ENCODE data around the gene INSIG2.

Gene INSIG2

GRCh38 chr2:118146315-118147283 is 58.3 kb downstream of the INSIG2 start:
- FAIRE-seq (no peak), DNase-seq (ENCODE audit: insufficient read length) (no peak)
- no peak for TF ChIP-seq POLR2A (IDR thresholded peaks at IDR 0.05; ENCODE audit: low read depth, low read length)
- TF ChIP-seq POLR2AphosphoS5 (IDR thresholded peaks at IDR 0.05; ENCODE audit: low read depth, low read length): no peak
- no peak for TF ChIP-seq TAF1 (IDR thresholded peaks at IDR 0.05; ENCODE audit: borderline replicate concordance, low read depth, low read length)

- FAIRE-seq (no peak), DNase-seq (ENCODE audit: insufficient read length) (no peak)
- no peak for TF ChIP-seq POLR2A (IDR thresholded peaks at IDR 0.05; ENCODE audit: low read depth, low read length)
These were observed 59.9 kb downstream of the INSIG2 start for GRCh38 chr2:118148133-118148532.

DNA sequence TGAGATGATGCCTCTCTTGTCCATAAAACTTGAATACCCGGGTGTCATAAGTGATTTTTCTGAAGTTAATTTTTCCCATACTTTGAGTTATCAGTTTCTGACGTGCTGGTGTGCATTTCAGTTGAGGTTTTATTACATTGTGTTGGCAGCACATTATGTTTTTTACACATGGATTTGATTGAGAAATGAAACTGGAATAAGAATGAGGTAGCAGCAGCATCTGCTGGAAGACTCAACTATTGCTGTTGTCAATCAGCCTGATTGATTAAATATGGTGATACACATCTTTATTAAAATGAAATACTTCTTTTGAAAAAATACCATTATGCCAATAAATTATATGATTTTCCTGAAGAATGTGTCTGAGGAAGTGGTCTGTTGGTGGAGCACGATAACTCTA is 60.5 kb downstream of the INSIG2 start:
- TF ChIP-seq POLR2AphosphoS5 (IDR thresholded peaks at IDR 0.05; ENCODE audit: low read depth, low read length): no peak
- no peak for TF ChIP-seq TAF1 (IDR thresholded peaks at IDR 0.05; ENCODE audit: borderline replicate concordance, low read depth, low read length)
- TF ChIP-seq POLR2A (IDR thresholded peaks at IDR 0.05; ENCODE audit: low read depth, low read length): no peak
- DNase-seq (ENCODE audit: insufficient read length) (no peak), FAIRE-seq (no peak)

- no peak for DNase-seq (ENCODE audit: insufficient read length)
- FAIRE-seq: no peak
- no peak for TF ChIP-seq TAF1 (IDR thresholded peaks at IDR 0.05; ENCODE audit: borderline replicate concordance, low read depth, low read length)
- TF ChIP-seq POLR2AphosphoS5 (IDR thresholded peaks at IDR 0.05; ENCODE audit: low read depth, low read length): no peak
- no peak for TF ChIP-seq POLR2A (IDR thresholded peaks at IDR 0.05; ENCODE audit: low read depth, low read length)
These were observed 62.0 kb downstream of the INSIG2 start for GRCh38 chr2:118150294-118150693.

GRCh38 chr2:118151831-118152230 is 63.6 kb downstream of the INSIG2 start:
- TF ChIP-seq POLR2A (IDR thresholded peaks at IDR 0.05; ENCODE audit: low read depth, low read length) (no peak), POLR2AphosphoS5 (IDR thresholded peaks at IDR 0.05; ENCODE audit: low read depth, low read length) (no peak), TAF1 (IDR thresholded peaks at IDR 0.05; ENCODE audit: borderline replicate concordance, low read depth, low read length) (no peak)
- FAIRE-seq (no peak), DNase-seq (ENCODE audit: insufficient read length) (no peak)

- FAIRE-seq (no peak), DNase-seq (ENCODE audit: insufficient read length) (no peak)
- TF ChIP-seq POLR2A (IDR thresholded peaks at IDR 0.05; ENCODE audit: low read depth, low read length) (no peak), TAF1 (IDR thresholded peaks at IDR 0.05; ENCODE audit: borderline replicate concordance, low read depth, low read length) (no peak), POLR2AphosphoS5 (IDR thresholded peaks at IDR 0.05; ENCODE audit: low read depth, low read length) (no peak)
These were observed 65.2 kb downstream of the INSIG2 start for GRCh38 chr2:118153433-118153832.

GRCh38 chr2:118154176-118154575 is 65.9 kb downstream of the INSIG2 start:
- TF ChIP-seq TAF1 (IDR thresholded peaks at IDR 0.05; ENCODE audit: borderline replicate concordance, low read depth, low read length) (no peak), POLR2A (IDR thresholded peaks at IDR 0.05; ENCODE audit: low read depth, low read length) (no peak), POLR2AphosphoS5 (IDR thresholded peaks at IDR 0.05; ENCODE audit: low read depth, low read length) (no peak)
- FAIRE-seq (no peak), DNase-seq (ENCODE audit: insufficient read length) (no peak)

All from GM12892 (cell line).